Fibroblast of lung (primary cell): Measurements from ENCODE around the gene BSND. TPM values are rescaled to one million over a fixed set of nuclear protein-coding genes. Genes with fewer than 3 reads are reported as not detected.

Source experiments
- DNase-seq, 2 donors: peaks; one replicate each; pipeline versions ENCODE4 v3.0.0 to v3.0.0-alpha.2; 2010; ENCODE audit warnings: low read depth in 2 of 2
- H2AFZ ChIP-seq: 2 replicates; pipeline ENCODE4 v1.5.1; 2012; ENCODE audit warnings: low read length, control low read depth, inconsistent platforms
- H3K27ac ChIP-seq: 2 replicates; pipeline ENCODE4 v1.5.1; 2011; ENCODE audit warnings: low read length, control low read depth; ENCODE audit not compliant: insufficient read depth
- H3K27me3 ChIP-seq: 2 replicates; pipeline ENCODE4 v1.5.1; 2011; ENCODE audit warnings: mild to moderate bottlenecking, low read length; ENCODE audit not compliant: control insufficient read depth, insufficient read depth
- H3K36me3 ChIP-seq: 2 replicates; pipeline ENCODE4 v1.5.1; 2011; ENCODE audit warnings: low read length; ENCODE audit not compliant: control insufficient read depth, insufficient read depth
- H3K4me1 ChIP-seq: 2 replicates; pipeline ENCODE4 v1.5.1; 2011; ENCODE audit warnings: low read length; ENCODE audit not compliant: control insufficient read depth, insufficient read depth; ENCODE audit errors: extremely low read depth
- H3K4me2 ChIP-seq: 2 replicates; pipeline ENCODE4 v1.5.1; 2011; ENCODE audit warnings: low read length, control low read depth; ENCODE audit not compliant: insufficient read depth; ENCODE audit errors: extremely low read depth
- H3K4me3 ChIP-seq, 4 experiments: fragments of 200-600 bp in 1 of 4; sonication (generic) in 1 of 4; replicated peaks in 1 of 4; 2 replicates each; pipeline ENCODE4 v1.5.1; 2011 to 2016; ENCODE audit warnings: low read length in 4 of 4, low read depth in 3 of 4, mild to moderate bottlenecking in 3 of 4, control low read depth in 2 of 4, inconsistent platforms in 1 of 4, mixed read lengths in 1 of 4; ENCODE audit not compliant: insufficient read depth in 1 of 4; ENCODE audit errors: control extremely low read depth in 1 of 4
- H3K79me2 ChIP-seq: 2 replicates; pipeline ENCODE4 v1.5.1; 2012; ENCODE audit warnings: mild to moderate bottlenecking, low read length, inconsistent platforms; ENCODE audit not compliant: control insufficient read depth, insufficient read depth
- H3K9ac ChIP-seq: 2 replicates; pipeline ENCODE4 v1.5.1; 2011; ENCODE audit warnings: mild to moderate bottlenecking, low read length, control low read depth; ENCODE audit not compliant: insufficient read depth
- H3K9me3 ChIP-seq: 2 replicates; pipeline ENCODE4 v1.5.1; 2012; ENCODE audit warnings: low read depth, low read length; ENCODE audit not compliant: control insufficient read depth, insufficient read depth
- H4K20me1 ChIP-seq: 2 replicates; pipeline ENCODE4 v1.5.1; 2011; ENCODE audit warnings: low read length; ENCODE audit not compliant: control insufficient read depth, insufficient read depth; ENCODE audit errors: extremely low read depth
- EZH2 ChIP-seq: IDR thresholded peaks from 2 replicates; pipeline ENCODE4 v1.5.1; 2012; ENCODE audit warnings: low read length, control low read depth, mild to moderate bottlenecking; ENCODE audit errors: missing control alignments
- polyA plus RNA-seq, 2 donors: library from polyadenylated mRNA; depleted of rRNA in 1 of 2; stranded (reverse) in 1 of 2; unstranded in 1 of 2; fragments of >200 nt; gene quantifications; 2 replicates each; pipeline ENCODE4 v1.2.1, GENCODE V29; 2011 to 2012; ENCODE audit warnings: missing spikeins in 1 of 2
- total RNA-seq: library from RNA; depleted of rRNA; stranded (reverse); fragments of >200 nt; gene quantifications from 2 replicates; pipeline ENCODE4 v1.2.1, GENCODE V29; 2014
- TF ChIP-seq, protein P1 (sequence below), 2 donors: IDR thresholded peaks in 1 of 2; conservative IDR thresholded peaks in 1 of 2; 1 replicate in 1 of 2; 2 replicates in 1 of 2; pipeline ENCODE4 v1.5.1; 2011 to 2012; ENCODE audit warnings: low read length in 2 of 2, control low read depth in 1 of 2, inconsistent platforms in 1 of 2, low read depth in 1 of 2, mild to moderate bottlenecking in 1 of 2

BSND gene
- total and polyA plus RNA-seq, 2 donors (not counting 1 experiment from before 2014, with no cell fraction given): not detected

- H4K20me1 ChIP-seq: no peaks in the 10 kb centered on the region
- H3K27me3 ChIP-seq: peaks cover 3% of the 10 kb centered on the region
- H3K27ac ChIP-seq: no peak overlapping the region
- no peak overlapping the region for H3K4me3 ChIP-seq
- no peaks in the 10 kb centered on the region for H3K36me3 ChIP-seq
- no peaks in the 10 kb centered on the region for H3K9me3 ChIP-seq
- no peak for DNase-seq
- TF ChIP-seq EZH2: no peak
- TF ChIP-seq, protein P1, sequence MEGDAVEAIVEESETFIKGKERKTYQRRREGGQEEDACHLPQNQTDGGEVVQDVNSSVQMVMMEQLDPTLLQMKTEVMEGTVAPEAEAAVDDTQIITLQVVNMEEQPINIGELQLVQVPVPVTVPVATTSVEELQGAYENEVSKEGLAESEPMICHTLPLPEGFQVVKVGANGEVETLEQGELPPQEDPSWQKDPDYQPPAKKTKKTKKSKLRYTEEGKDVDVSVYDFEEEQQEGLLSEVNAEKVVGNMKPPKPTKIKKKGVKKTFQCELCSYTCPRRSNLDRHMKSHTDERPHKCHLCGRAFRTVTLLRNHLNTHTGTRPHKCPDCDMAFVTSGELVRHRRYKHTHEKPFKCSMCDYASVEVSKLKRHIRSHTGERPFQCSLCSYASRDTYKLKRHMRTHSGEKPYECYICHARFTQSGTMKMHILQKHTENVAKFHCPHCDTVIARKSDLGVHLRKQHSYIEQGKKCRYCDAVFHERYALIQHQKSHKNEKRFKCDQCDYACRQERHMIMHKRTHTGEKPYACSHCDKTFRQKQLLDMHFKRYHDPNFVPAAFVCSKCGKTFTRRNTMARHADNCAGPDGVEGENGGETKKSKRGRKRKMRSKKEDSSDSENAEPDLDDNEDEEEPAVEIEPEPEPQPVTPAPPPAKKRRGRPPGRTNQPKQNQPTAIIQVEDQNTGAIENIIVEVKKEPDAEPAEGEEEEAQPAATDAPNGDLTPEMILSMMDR (conservative IDR thresholded peaks at IDR 0.05 in 1 of 2, IDR thresholded peaks at IDR 0.05 in 1 of 2; ENCODE audit: low read depth in 1 of 2, low read length in 2 of 2): no peak
- H3K79me2 ChIP-seq: no peaks in the 10 kb centered on the region
- H3K4me2 ChIP-seq: no peak overlapping the region
- no peak overlapping the region for H2AFZ ChIP-seq
- no peak overlapping the region for H3K9ac ChIP-seq
- no peaks in the 10 kb centered on the region for H3K4me1 ChIP-seq
Observed at GRCh38 chr1:55047611-55048010, 48.9 kb downstream of the BSND start.

GRCh38 chr1:55048453-55049270 is 49.9 kb downstream of the BSND start:
- Histone ChIP-seq H4K20me1 (no peaks in the 10 kb centered on the region), H3K79me2 (no peaks in the 10 kb centered on the region), H3K4me3 (no peak overlapping the region), H3K9me3 (no peaks in the 10 kb centered on the region), H3K36me3 (no peaks in the 10 kb centered on the region), H3K4me1 (no peaks in the 10 kb centered on the region), H2AFZ (no peak overlapping the region), H3K9ac (no peak overlapping the region), H3K27ac (no peak overlapping the region), H3K27me3 (peaks cover 3% of the 10 kb centered on the region), H3K4me2 (no peak overlapping the region)
- no peak for DNase-seq
- no peak for TF ChIP-seq EZH2
- TF ChIP-seq, protein P1 (conservative IDR thresholded peaks at IDR 0.05 in 1 of 2, IDR thresholded peaks at IDR 0.05 in 1 of 2; ENCODE audit: low read depth in 1 of 2, low read length in 2 of 2): no peak

- H2AFZ ChIP-seq: no peak overlapping the region
- H3K27me3 ChIP-seq: peaks cover 3% of the 10 kb centered on the region
- no peaks in the 10 kb centered on the region for H4K20me1 ChIP-seq
- H3K36me3 ChIP-seq: no peaks in the 10 kb centered on the region
- no peak overlapping the region for H3K9ac ChIP-seq
- H3K4me1 ChIP-seq: no peaks in the 10 kb centered on the region
- DNase-seq: no peak
- H3K79me2 ChIP-seq: no peaks in the 10 kb centered on the region
- H3K27ac ChIP-seq: no peak overlapping the region
- no peak overlapping the region for H3K4me3 ChIP-seq
- no peak overlapping the region for H3K4me2 ChIP-seq
- no peaks in the 10 kb centered on the region for H3K9me3 ChIP-seq
- TF ChIP-seq, protein P1 (conservative IDR thresholded peaks at IDR 0.05 in 1 of 2, IDR thresholded peaks at IDR 0.05 in 1 of 2; ENCODE audit: low read depth in 1 of 2, low read length in 2 of 2): no peak
- TF ChIP-seq EZH2: no peak
Observed at GRCh38 chr1:55049271-55049913, 50.7 kb downstream of the BSND start.
